ENCODE measurements around the gene NGFR. TPM values are rescaled to one million over a fixed set of nuclear protein-coding genes. Genes with fewer than 3 reads are reported as not detected.
A peak's percentile ranks its signal among the peaks of the same experiment; 100 is the strongest.
"Not testable (repeated sequence)": the region's sequence is repeated elsewhere in the genome, so short reads cannot be mapped to it uniquely, and the experiment has no call there.

The NGFR gene
- total RNA-seq, 1 experiment from 2014 or later: 60.6 TPM

DNA sequence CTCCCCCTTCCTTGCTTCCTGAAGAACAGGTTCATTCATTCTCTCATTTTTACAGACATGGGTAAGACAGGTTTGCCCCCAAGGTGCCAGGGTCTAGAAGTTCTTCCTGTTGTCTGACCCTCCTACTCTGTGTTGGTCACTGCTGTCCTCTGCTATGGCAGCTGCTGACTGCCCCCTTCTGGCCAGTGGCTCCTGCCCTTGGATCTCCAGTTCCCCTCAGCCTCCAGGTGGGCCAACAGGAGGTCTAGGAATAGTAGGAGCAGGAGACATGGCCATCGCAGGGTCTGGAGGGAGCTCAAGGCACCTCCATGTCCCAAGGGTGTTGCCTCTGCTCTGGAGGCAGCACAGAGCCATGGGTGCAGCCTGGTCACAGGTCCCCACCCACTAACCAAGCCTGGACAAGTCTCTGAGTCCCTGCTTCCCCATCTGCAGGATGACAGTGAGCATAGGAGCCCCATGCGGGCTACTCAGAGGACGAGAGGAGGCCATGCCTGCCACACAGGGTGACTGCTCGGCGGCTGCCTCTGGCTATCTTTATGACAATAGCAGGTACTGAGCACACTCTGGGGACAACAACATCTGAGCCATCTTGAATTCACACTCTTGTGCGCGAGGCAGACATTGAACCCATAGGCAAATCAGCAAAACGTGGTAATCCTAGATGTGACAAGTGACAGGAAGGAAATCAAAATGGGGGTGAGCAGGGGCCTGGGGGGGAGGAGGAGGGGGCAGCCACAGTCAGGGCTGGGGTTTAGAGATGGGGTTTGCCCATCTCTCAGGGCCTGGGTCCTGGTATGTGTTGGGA is 53.6 kb downstream of the NGFR start:
- no TSS peak for BruUV-seq (replicated peaks)

DNA sequence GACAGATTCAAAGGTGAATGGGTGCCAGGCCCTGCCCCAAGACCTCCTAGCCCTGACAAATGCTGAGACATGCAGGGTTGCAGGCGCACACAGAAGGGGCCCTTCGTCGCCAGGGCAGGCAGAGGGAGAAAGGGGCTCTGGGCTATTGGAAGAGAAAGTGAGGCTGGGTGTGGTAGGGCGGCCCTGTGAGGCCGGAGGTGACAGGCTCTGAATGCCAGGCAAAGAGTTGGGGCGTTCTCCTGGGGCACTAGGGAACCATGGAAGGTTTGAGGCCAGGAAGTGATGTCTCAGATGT is 54.2 kb downstream of the NGFR start:
- Histone ChIP-seq H3K9me3 (ENCODE audit: low read depth, low read length, poor library complexity, severe bottlenecking) (no peaks in the 10 kb centered on the region), H3K36me3 (ENCODE audit: insufficient read depth, low read length, poor library complexity, severe bottlenecking) (no peaks in the 10 kb centered on the region), H3K4me3 (ENCODE audit: low read depth, low read length, poor library complexity, severe bottlenecking) (no peak overlapping the region), H3K27ac (ENCODE audit: low read depth, low read length, poor library complexity, severe bottlenecking) (no peak overlapping the region), H3K4me1 (ENCODE audit: insufficient read depth, low read length, poor library complexity, severe bottlenecking) (no peaks in the 10 kb centered on the region), H3K27me3 (replicated peaks; ENCODE audit: insufficient read depth, low read depth, low read length, poor library complexity) (no peaks in the 10 kb centered on the region)
- TF ChIP-seq EZH2 (IDR thresholded peaks at IDR 0.05; ENCODE audit: borderline replicate concordance, low read depth, low read length, poor library complexity, severe bottlenecking): no peak
- TF ChIP-seq, protein P1, sequence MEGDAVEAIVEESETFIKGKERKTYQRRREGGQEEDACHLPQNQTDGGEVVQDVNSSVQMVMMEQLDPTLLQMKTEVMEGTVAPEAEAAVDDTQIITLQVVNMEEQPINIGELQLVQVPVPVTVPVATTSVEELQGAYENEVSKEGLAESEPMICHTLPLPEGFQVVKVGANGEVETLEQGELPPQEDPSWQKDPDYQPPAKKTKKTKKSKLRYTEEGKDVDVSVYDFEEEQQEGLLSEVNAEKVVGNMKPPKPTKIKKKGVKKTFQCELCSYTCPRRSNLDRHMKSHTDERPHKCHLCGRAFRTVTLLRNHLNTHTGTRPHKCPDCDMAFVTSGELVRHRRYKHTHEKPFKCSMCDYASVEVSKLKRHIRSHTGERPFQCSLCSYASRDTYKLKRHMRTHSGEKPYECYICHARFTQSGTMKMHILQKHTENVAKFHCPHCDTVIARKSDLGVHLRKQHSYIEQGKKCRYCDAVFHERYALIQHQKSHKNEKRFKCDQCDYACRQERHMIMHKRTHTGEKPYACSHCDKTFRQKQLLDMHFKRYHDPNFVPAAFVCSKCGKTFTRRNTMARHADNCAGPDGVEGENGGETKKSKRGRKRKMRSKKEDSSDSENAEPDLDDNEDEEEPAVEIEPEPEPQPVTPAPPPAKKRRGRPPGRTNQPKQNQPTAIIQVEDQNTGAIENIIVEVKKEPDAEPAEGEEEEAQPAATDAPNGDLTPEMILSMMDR (conservative IDR thresholded peaks at IDR 0.05; ENCODE audit: low read depth, low read length): no peak
- ChIA-PET CTCF (no interaction called here), POLR2A (ENCODE audit: low non-redundant PET) (no interaction called here)
- DNase-seq (ENCODE audit: low spot score): no peak
- intact Hi-C loops (cut with micrococcal nuclease; ENCODE audit: unreplicated experiment): no loop called here
- no TSS peak for BruUV-seq (replicated peaks)

More for the DNA sequence above, 53.6 kb downstream of the NGFR start:
- Histone ChIP-seq H3K4me3 (ENCODE audit: low read depth, low read length, poor library complexity, severe bottlenecking) (no peak overlapping the region), H3K9me3 (ENCODE audit: low read depth, low read length, poor library complexity, severe bottlenecking) (no peaks in the 10 kb centered on the region), H3K4me1 (ENCODE audit: insufficient read depth, low read length, poor library complexity, severe bottlenecking) (no peaks in the 10 kb centered on the region), H3K27ac (ENCODE audit: low read depth, low read length, poor library complexity, severe bottlenecking) (no peak overlapping the region), H3K36me3 (ENCODE audit: insufficient read depth, low read length, poor library complexity, severe bottlenecking) (no peaks in the 10 kb centered on the region), H3K27me3 (replicated peaks; ENCODE audit: insufficient read depth, low read depth, low read length, poor library complexity) (no peaks in the 10 kb centered on the region)
- no peak for DNase-seq (ENCODE audit: low spot score)
- intact Hi-C loops (cut with micrococcal nuclease; ENCODE audit: unreplicated experiment): no loop called here
- ChIA-PET POLR2A (ENCODE audit: low non-redundant PET) (no interaction called here), CTCF (no interaction called here)
- TF ChIP-seq EZH2 (IDR thresholded peaks at IDR 0.05; ENCODE audit: borderline replicate concordance, low read depth, low read length, poor library complexity, severe bottlenecking): no peak
- TF ChIP-seq, protein P1 (conservative IDR thresholded peaks at IDR 0.05; ENCODE audit: low read depth, low read length): peak; percentile 54

DNA sequence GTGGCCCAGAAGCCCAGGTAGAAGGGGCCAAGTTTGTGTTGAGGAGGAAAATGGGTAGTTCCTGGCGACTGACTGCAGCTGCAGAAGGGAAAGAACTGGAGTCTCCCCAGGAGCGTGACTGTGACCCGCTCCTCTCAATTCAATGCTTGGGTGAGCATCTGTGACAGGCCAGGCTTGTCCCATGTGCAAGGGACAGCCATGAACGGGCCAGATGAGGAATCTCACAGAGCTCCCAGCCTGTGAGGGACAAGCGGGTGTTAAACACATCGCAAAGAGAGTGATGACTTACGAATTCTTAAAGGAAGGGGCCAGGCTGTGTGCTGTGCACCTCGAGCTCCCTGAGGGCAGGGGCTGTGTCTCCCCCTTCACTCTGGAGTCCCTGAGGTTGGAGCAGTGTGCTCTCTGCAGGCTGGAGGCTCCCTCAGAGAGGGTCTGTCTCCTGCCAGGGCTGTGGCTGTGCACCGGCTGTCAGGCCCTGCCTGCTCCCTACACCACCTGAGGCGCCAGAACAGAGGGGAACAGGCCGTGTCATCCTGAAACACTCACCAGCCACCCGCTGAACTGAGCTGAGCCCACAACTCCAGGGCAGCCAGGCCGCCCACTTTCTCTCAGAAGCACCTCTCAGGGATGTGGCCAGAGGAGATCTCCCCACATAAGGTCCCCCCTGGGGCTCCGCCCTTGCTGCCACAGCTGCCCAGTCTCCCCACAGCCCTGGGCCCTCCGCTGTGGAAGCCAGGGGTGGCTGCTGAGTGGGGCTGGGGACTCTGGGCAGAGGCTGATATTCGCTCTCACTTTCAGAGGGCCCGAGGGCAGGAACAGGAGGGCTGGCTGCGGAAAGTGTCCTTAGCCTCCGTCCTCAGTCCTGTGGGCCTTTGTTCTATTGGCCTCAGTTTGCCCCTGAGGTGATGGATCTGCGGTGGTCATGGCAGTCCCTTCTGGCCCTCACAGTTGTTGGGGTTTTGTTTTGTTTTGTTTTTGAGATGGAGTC is 54.9 kb downstream of the NGFR start:
- Histone ChIP-seq H3K36me3 (ENCODE audit: insufficient read depth, low read length, poor library complexity, severe bottlenecking) (no peaks in the 10 kb centered on the region), H3K4me1 (ENCODE audit: insufficient read depth, low read length, poor library complexity, severe bottlenecking) (no peaks in the 10 kb centered on the region), H3K9me3 (ENCODE audit: low read depth, low read length, poor library complexity, severe bottlenecking) (no peaks in the 10 kb centered on the region), H3K27me3 (replicated peaks; ENCODE audit: insufficient read depth, low read depth, low read length, poor library complexity) (no peaks in the 10 kb centered on the region), H3K27ac (ENCODE audit: low read depth, low read length, poor library complexity, severe bottlenecking) (no peak overlapping the region), H3K4me3 (ENCODE audit: low read depth, low read length, poor library complexity, severe bottlenecking) (no peak overlapping the region)
- no TSS peak for BruUV-seq (replicated peaks)
- intact Hi-C loops (cut with micrococcal nuclease; ENCODE audit: unreplicated experiment): no loop called here
- CTCF ChIA-PET: no interaction called here
- POLR2A ChIA-PET (ENCODE audit: low non-redundant PET): no interaction called here
- no peak for TF ChIP-seq EZH2 (IDR thresholded peaks at IDR 0.05; ENCODE audit: borderline replicate concordance, low read depth, low read length, poor library complexity, severe bottlenecking)
- TF ChIP-seq, protein P1 (conservative IDR thresholded peaks at IDR 0.05; ENCODE audit: low read depth, low read length): no peak
- DNase-seq (ENCODE audit: low spot score): no peak

DNA sequence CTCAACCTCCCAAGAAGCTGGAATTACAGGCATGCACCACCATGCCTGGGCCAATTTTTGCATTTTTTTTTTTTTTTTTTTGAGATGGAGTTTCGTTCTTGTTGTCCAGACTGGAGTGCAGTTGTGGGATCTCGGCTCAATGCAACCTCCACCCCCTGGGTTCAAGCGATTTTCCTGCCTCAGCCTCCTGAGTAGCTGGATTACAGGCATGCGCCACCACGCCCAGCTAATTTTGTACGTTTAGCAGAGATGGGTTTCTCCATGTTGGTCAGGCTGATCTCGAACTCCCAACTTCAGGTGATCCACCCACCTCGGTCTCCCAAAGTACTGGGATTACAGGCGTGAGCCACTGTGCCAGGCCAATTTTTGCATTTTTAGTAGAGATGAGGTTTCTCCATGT is 55.7 kb downstream of the NGFR start:
- BruUV-seq (replicated peaks); intact Hi-C loops (cut with micrococcal nuclease; ENCODE audit: unreplicated experiment); H3K4me1 ChIP-seq (ENCODE audit: insufficient read depth, low read length, poor library complexity, severe bottlenecking); DNase-seq (ENCODE audit: low spot score); H3K36me3 ChIP-seq (ENCODE audit: insufficient read depth, low read length, poor library complexity, severe bottlenecking); POLR2A ChIA-PET (ENCODE audit: low non-redundant PET); H3K4me3 ChIP-seq (ENCODE audit: low read depth, low read length, poor library complexity, severe bottlenecking); CTCF ChIA-PET; H3K27me3 ChIP-seq (replicated peaks; ENCODE audit: insufficient read depth, low read depth, low read length, poor library complexity); H3K9me3 ChIP-seq (ENCODE audit: low read depth, low read length, poor library complexity, severe bottlenecking); H3K27ac ChIP-seq (ENCODE audit: low read depth, low read length, poor library complexity, severe bottlenecking): not testable (repeated sequence)
